HL-60 (cell line): Measurements from ENCODE around the gene CTNNA2.

ENCODE experiments used
- DNase-seq, 2 experiments: peaks; one replicate each; pipeline ENCODE4 v3.0.0-alpha.2; 2010 to 2020; ENCODE audit warnings: low read depth in 1 of 2, low spot score in 1 of 2
- H3K27ac ChIP-seq: fragments of 250-450 bp; sonication (Bioruptor Pico); replicated peaks from 2 replicates; pipeline ENCODE4 v1.5.1; 2020; ENCODE audit warnings: mild to moderate bottlenecking, moderate library complexity
- H3K27me3 ChIP-seq: fragments of 250-450 bp; sonication (Bioruptor Pico); 2 replicates; pipeline ENCODE4 v1.5.1; 2021; ENCODE audit warnings: mild to moderate bottlenecking, moderate library complexity; ENCODE audit not compliant: insufficient read depth, poor library complexity, severe bottlenecking
- H3K4me3 ChIP-seq: replicated peaks from 2 replicates; pipeline ENCODE4 v1.5.1; 2011; ENCODE audit warnings: mild to moderate bottlenecking, control low read depth, low read length; ENCODE audit not compliant: insufficient read depth
- GABPA ChIP-seq: IDR thresholded peaks from 2 replicates; pipeline ENCODE4 v1.6.1; 2012; ENCODE audit warnings: low read depth
- POLR2AphosphoS5 ChIP-seq: IDR thresholded peaks from 2 replicates; pipeline ENCODE4 v1.6.1; 2012; ENCODE audit warnings: low read depth
- SPI1 ChIP-seq: IDR thresholded peaks from 2 replicates; pipeline ENCODE4 v1.6.1; 2012; ENCODE audit warnings: low read depth, mild to moderate bottlenecking, borderline replicate concordance
- TF ChIP-seq, protein P1 (sequence below): IDR thresholded peaks from one replicate; pipeline ENCODE4 v1.5.1; 2011; ENCODE audit warnings: low read length, control low read depth, inconsistent platforms; ENCODE audit not compliant: insufficient read depth
- TF ChIP-seq, protein P2 (sequence below): IDR thresholded peaks from 2 replicates; pipeline ENCODE4 v1.6.1; 2012; ENCODE audit warnings: low read depth; ENCODE audit not compliant: insufficient replicate concordance

Gene CTNNA2

DNA sequence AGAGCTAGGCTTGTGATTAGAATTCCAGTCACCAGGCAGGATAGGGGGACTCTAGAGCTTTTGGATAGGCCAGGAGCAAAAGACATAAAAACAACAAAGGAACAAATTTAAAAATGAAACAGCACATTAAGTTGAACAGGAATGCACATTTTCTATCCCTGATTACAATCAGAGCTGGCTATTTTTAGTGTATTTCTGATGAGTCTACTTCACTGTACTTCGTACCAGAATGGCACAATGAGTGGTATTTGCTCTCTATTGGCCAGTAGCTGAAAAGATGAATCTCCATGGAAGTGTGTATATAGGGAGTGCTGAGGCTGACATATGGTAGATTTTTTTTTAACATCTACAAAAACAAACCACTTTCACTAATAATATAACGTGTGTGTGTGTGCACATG, 825.9 kb downstream of the CTNNA2 start:
- DNase-seq, result no peak
- no peak for TF ChIP-seq SPI1
- TF ChIP-seq, protein P1, sequence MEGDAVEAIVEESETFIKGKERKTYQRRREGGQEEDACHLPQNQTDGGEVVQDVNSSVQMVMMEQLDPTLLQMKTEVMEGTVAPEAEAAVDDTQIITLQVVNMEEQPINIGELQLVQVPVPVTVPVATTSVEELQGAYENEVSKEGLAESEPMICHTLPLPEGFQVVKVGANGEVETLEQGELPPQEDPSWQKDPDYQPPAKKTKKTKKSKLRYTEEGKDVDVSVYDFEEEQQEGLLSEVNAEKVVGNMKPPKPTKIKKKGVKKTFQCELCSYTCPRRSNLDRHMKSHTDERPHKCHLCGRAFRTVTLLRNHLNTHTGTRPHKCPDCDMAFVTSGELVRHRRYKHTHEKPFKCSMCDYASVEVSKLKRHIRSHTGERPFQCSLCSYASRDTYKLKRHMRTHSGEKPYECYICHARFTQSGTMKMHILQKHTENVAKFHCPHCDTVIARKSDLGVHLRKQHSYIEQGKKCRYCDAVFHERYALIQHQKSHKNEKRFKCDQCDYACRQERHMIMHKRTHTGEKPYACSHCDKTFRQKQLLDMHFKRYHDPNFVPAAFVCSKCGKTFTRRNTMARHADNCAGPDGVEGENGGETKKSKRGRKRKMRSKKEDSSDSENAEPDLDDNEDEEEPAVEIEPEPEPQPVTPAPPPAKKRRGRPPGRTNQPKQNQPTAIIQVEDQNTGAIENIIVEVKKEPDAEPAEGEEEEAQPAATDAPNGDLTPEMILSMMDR, result no peak
- TF ChIP-seq, protein P2, sequence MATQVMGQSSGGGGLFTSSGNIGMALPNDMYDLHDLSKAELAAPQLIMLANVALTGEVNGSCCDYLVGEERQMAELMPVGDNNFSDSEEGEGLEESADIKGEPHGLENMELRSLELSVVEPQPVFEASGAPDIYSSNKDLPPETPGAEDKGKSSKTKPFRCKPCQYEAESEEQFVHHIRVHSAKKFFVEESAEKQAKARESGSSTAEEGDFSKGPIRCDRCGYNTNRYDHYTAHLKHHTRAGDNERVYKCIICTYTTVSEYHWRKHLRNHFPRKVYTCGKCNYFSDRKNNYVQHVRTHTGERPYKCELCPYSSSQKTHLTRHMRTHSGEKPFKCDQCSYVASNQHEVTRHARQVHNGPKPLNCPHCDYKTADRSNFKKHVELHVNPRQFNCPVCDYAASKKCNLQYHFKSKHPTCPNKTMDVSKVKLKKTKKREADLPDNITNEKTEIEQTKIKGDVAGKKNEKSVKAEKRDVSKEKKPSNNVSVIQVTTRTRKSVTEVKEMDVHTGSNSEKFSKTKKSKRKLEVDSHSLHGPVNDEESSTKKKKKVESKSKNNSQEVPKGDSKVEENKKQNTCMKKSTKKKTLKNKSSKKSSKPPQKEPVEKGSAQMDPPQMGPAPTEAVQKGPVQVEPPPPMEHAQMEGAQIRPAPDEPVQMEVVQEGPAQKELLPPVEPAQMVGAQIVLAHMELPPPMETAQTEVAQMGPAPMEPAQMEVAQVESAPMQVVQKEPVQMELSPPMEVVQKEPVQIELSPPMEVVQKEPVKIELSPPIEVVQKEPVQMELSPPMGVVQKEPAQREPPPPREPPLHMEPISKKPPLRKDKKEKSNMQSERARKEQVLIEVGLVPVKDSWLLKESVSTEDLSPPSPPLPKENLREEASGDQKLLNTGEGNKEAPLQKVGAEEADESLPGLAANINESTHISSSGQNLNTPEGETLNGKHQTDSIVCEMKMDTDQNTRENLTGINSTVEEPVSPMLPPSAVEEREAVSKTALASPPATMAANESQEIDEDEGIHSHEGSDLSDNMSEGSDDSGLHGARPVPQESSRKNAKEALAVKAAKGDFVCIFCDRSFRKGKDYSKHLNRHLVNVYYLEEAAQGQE, result no peak
- TF ChIP-seq POLR2AphosphoS5, result no peak
- no peak for TF ChIP-seq GABPA
- H3K27ac ChIP-seq, result no peak overlapping the region
- H3K27me3 ChIP-seq, result peaks cover 3% of the 10 kb centered on the region
- no peak overlapping the region for H3K4me3 ChIP-seq

DNA sequence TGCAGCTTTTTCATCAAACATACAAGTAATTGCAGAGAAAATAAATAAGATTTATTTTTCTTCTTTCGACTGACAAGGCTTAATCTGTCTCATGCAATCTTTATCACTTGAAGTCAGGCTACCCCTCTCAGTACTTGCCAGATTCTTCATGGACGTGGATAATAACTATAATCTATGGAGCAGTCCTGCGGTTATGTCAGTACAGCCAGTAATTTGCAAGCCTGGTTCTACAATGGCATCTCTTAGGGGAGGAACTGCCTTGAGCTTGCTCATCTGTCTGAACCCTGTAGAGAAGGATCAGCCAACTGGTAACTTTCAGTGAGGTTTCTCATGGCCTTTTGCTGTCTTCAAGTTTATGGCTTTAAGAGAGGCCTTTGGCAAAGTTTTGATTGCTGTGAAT, 827.2 kb downstream of the CTNNA2 start:
- no peak for DNase-seq
- Histone ChIP-seq H3K4me3 (no peak overlapping the region), H3K27me3 (peaks cover 3% of the 10 kb centered on the region), H3K27ac (no peak overlapping the region)
- TF ChIP-seq, protein P1, result no peak
- TF ChIP-seq GABPA (no peak), SPI1 (no peak), POLR2AphosphoS5 (no peak)
- TF ChIP-seq, protein P2, result no peak

DNA sequence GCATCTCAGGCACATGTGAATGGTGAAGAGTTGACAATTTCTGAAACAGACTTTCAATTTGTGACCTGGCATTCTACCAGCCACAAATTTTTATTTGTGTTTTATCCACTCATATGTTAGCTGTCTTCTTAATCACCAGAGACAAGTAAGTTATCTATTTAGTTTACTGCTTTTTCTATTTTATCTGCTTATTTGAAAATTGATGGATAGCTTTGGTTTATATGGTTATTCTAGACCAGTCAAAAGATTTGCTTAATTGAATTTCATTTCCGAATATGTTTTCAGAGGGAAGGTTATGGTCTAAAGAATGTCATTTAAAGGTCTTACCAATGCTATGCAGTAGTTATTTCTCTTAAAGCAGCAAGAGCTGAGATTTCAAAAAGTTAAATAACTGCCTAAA, 835.2 kb downstream of the CTNNA2 start:
- Histone ChIP-seq H3K27me3 (no peaks in the 10 kb centered on the region), H3K4me3 (no peak overlapping the region), H3K27ac (no peak overlapping the region)
- DNase-seq, result no peak
- TF ChIP-seq, protein P2, result no peak
- TF ChIP-seq, protein P1, result no peak
- TF ChIP-seq SPI1 (no peak), POLR2AphosphoS5 (no peak), GABPA (no peak)
